GM12892 (cell line): Measurements from ENCODE around the gene CEP350.

Experiments used
- DNase-seq: peaks from one replicate; pipeline ENCODE4 v3.0.0; 2011; ENCODE audit not compliant: insufficient read length
- FAIRE-seq: peaks from 2 replicates; lab custom pipeline; 2011; peaks lifted over from hg19 to GRCh38; lab: Jason Lieb, UNC
- POLR2A ChIP-seq: IDR thresholded peaks from 2 replicates; pipeline ENCODE4 v1.6.1; 2011; ENCODE audit warnings: low read depth, low read length, control low read depth
- POLR2AphosphoS5 ChIP-seq: IDR thresholded peaks from 2 replicates; pipeline ENCODE4 v1.6.1; 2011; ENCODE audit warnings: low read depth, low read length, control low read depth
- TAF1 ChIP-seq: IDR thresholded peaks from 2 replicates; pipeline ENCODE4 v1.6.1; 2011; ENCODE audit warnings: low read depth, mild to moderate bottlenecking, control low read depth, low read length, borderline replicate concordance

CEP350 gene

GRCh38 chr1:180020017-180020416 lies 65.4 kb downstream of the CEP350 start:
- TF ChIP-seq TAF1, result no peak
- no peak for TF ChIP-seq POLR2A
- no peak for TF ChIP-seq POLR2AphosphoS5
- DNase-seq (no peak), FAIRE-seq (no peak)

- TF ChIP-seq TAF1 (no peak), POLR2AphosphoS5 (no peak), POLR2A (no peak)
- DNase-seq (no peak), FAIRE-seq (no peak)
Measured at GRCh38 chr1:180026556-180026955, 71.9 kb downstream of the CEP350 start.

- no peak for DNase-seq
Measured at GRCh38 chr1:180027949-180028445, 73.4 kb downstream of the CEP350 start.

GRCh38 chr1:180028864-180029263 lies 74.3 kb downstream of the CEP350 start:
- FAIRE-seq, result no peak
- no peak for DNase-seq
- TF ChIP-seq POLR2AphosphoS5, result no peak
- no peak for TF ChIP-seq POLR2A
- no peak for TF ChIP-seq TAF1

More at GRCh38 chr1:180027949-180028445, 73.4 kb downstream of the CEP350 start:
- TF ChIP-seq POLR2A, result no peak
- no peak for TF ChIP-seq POLR2AphosphoS5
- TF ChIP-seq TAF1, result no peak
- FAIRE-seq, result no peak

GRCh38 chr1:180029524-180030135 lies 75.0 kb downstream of the CEP350 start:
- FAIRE-seq, result no peak
- DNase-seq, result no peak
- TF ChIP-seq POLR2A (no peak), POLR2AphosphoS5 (no peak), TAF1 (no peak)

GRCh38 chr1:180031664-180032063 lies 77.1 kb downstream of the CEP350 start:
- TF ChIP-seq POLR2A, result no peak
- TF ChIP-seq POLR2AphosphoS5, result no peak
- DNase-seq (no peak), FAIRE-seq (no peak)

- FAIRE-seq (no peak), DNase-seq (no peak)
- TF ChIP-seq POLR2A (no peak), POLR2AphosphoS5 (no peak), TAF1 (no peak)
Measured at GRCh38 chr1:180033390-180033789, 78.8 kb downstream of the CEP350 start.

- no peak for FAIRE-seq
- no peak for DNase-seq
- TF ChIP-seq POLR2A, result no peak
- no peak for TF ChIP-seq TAF1
- no peak for TF ChIP-seq POLR2AphosphoS5
Measured at GRCh38 chr1:180040034-180040433, 85.4 kb downstream of the CEP350 start.

- DNase-seq (no peak), FAIRE-seq (no peak)
- no peak for TF ChIP-seq POLR2A
- TF ChIP-seq POLR2AphosphoS5, result no peak
- no peak for TF ChIP-seq TAF1
Measured at GRCh38 chr1:180041582-180041981, 87.0 kb downstream of the CEP350 start.

- no peak for FAIRE-seq
- DNase-seq, result no peak
- TF ChIP-seq POLR2A (no peak), POLR2AphosphoS5 (no peak), TAF1 (no peak)
Measured at GRCh38 chr1:180042988-180043622, 88.5 kb downstream of the CEP350 start.

- no peak for DNase-seq
- no peak for TF ChIP-seq TAF1
- TF ChIP-seq POLR2A, result no peak
- TF ChIP-seq POLR2AphosphoS5, result no peak
- no peak for FAIRE-seq
Measured at GRCh38 chr1:180043785-180044184, 89.2 kb downstream of the CEP350 start.

- FAIRE-seq, result no peak
Measured at GRCh38 chr1:180046674-180047073, 92.1 kb downstream of the CEP350 start.

More at GRCh38 chr1:180046674-180047073, 92.1 kb downstream of the CEP350 start:
- no peak for DNase-seq
- TF ChIP-seq TAF1 (no peak), POLR2AphosphoS5 (no peak), POLR2A (no peak)
